B cell (primary cell): ENCODE measurements around the gene ZSCAN32. TPM values are rescaled to one million over a fixed set of nuclear protein-coding genes. Genes with fewer than 3 reads are reported as not detected.

ENCODE experiments used
- ATAC-seq: fragments of 200-7000 bp; cut with Tn5 transposase; one replicate; pipeline ENCODE4 v1.10.0; 2021; ENCODE audit warnings: low read depth, mild to moderate bottlenecking, moderate number of reproducible peaks, moderate library complexity
- CTCF ChIA-PET: fragments of 350-600 bp; sonication (Branson Sonifier 250); formaldehyde crosslinking; loops from one replicate; lab custom pipeline; 2021; ENCODE audit warnings: antibody characterized with exemption, inconsistent platforms; lab: Charles Lee
- POLR2A ChIA-PET: fragments of 350-600 bp; sonication (Branson Sonifier 250); formaldehyde crosslinking; loops from one replicate; lab custom pipeline; 2021; ENCODE audit warnings: antibody characterized with exemption; lab: Charles Lee
- DNase-seq: peaks from one replicate; pipeline ENCODE4 v3.0.0; 2013
- H2AFZ ChIP-seq: 2 replicates; pipeline ENCODE4 v1.6.1; 2012; ENCODE audit warnings: mild to moderate bottlenecking, low read depth, low read length; ENCODE audit not compliant: insufficient read depth, poor library complexity, severe bottlenecking
- H3K27ac ChIP-seq, 2 donors: 1 replicate in 1 of 2; 2 replicates in 1 of 2; pipeline ENCODE4 v1.5.1; 2012 to 2013; ENCODE audit warnings: low read length in 2 of 2, mild to moderate bottlenecking in 2 of 2, moderate library complexity in 1 of 2
- H3K27me3 ChIP-seq, 4 experiments: fragments of 200-600 bp in 1 of 4; sonication (generic) in 1 of 4; replicated peaks in 1 of 4; 1 replicate in 2 of 4; 2 replicates in 2 of 4; pipeline versions ENCODE4 v1.6.1 to v1.7.0; 2013 to 2016; ENCODE audit warnings: low read length in 3 of 4, mild to moderate bottlenecking in 2 of 4, mixed read lengths in 1 of 4, moderate library complexity in 1 of 4; ENCODE audit not compliant: insufficient read depth in 4 of 4, control insufficient read depth in 3 of 4; ENCODE audit errors: control extremely low read depth in 1 of 4
- H3K36me3 ChIP-seq, 2 experiments: replicated peaks in 1 of 2; 1 replicate in 1 of 2; 2 replicates in 1 of 2; pipeline versions ENCODE4 v1.6.1 to v1.7.1; 2013; ENCODE audit warnings: low read length in 1 of 2; ENCODE audit not compliant: insufficient read depth in 2 of 2, control insufficient read depth in 1 of 2; ENCODE audit errors: control extremely low read depth in 1 of 2, extremely low read depth in 1 of 2
- H3K4me1 ChIP-seq, 2 donors: fragments of 200-600 bp in 1 of 2; sonication (generic) in 1 of 2; 1 replicate in 1 of 2; 2 replicates in 1 of 2; pipeline versions ENCODE4 v1.5.1 to v1.6.1; 2013 to 2017; ENCODE audit warnings: low read length in 2 of 2; ENCODE audit not compliant: control insufficient read depth in 2 of 2, insufficient read depth in 2 of 2
- H3K4me2 ChIP-seq: replicated peaks from 2 replicates; pipeline ENCODE3; 2012; ENCODE audit warnings: mild to moderate bottlenecking, low read depth, low read length; ENCODE audit not compliant: poor library complexity, severe bottlenecking
- H3K4me3 ChIP-seq, 5 experiments: fragments of 200-600 bp in 1 of 5; sonication (generic) in 1 of 5; 1 replicate in 3 of 5; 2 replicates in 2 of 5; pipeline versions ENCODE4 v1.5.1 to v1.7.0; 2011 to 2016; ENCODE audit warnings: low read length in 4 of 5, mild to moderate bottlenecking in 4 of 5, low read depth in 2 of 5, control low read depth in 1 of 5, moderate library complexity in 1 of 5; ENCODE audit not compliant: insufficient read depth in 1 of 5; ENCODE audit errors: control extremely low read depth in 1 of 5, extremely low read depth in 1 of 5
- H3K79me2 ChIP-seq: fragments of 200-600 bp; sonication (generic); one replicate; pipeline ENCODE4 v1.6.0; 2016; ENCODE audit warnings: low read length; ENCODE audit not compliant: control insufficient read depth, insufficient read depth
- H3K9ac ChIP-seq: fragments of 200-600 bp; sonication (generic); 2 replicates; pipeline ENCODE4 v1.6.1; 2017; ENCODE audit warnings: mild to moderate bottlenecking, low read length, moderate library complexity
- H3K9me3 ChIP-seq, 3 donors: one replicate each; pipeline versions ENCODE4 v1.6.1 to v1.7.1; 2013; ENCODE audit warnings: low read length in 2 of 3; ENCODE audit not compliant: control insufficient read depth in 2 of 3, insufficient read depth in 1 of 3; ENCODE audit errors: control extremely low read depth in 1 of 3
- H4K20me1 ChIP-seq: 2 replicates; pipeline ENCODE4 v1.6.0; 2012; ENCODE audit warnings: mild to moderate bottlenecking, low read length; ENCODE audit not compliant: insufficient read depth, control insufficient read depth, poor library complexity, severe bottlenecking
- H3K27ac Mint-ChIP-seq: one replicate; pipeline ENCODE4 v1.8.0; 2021; ENCODE audit warnings: mixed read lengths
- H3K27me3 Mint-ChIP-seq: one replicate; pipeline ENCODE4 v1.8.0; 2021; ENCODE audit warnings: mixed read lengths
- H3K4me1 Mint-ChIP-seq: one replicate; pipeline ENCODE4 v1.8.0; 2021; ENCODE audit warnings: mixed read lengths
- H3K4me3 Mint-ChIP-seq: one replicate; pipeline ENCODE4 v1.8.0; 2021; ENCODE audit warnings: mixed read lengths
- H3K9me3 Mint-ChIP-seq: one replicate; pipeline ENCODE4 v1.8.0; 2022; ENCODE audit warnings: mixed read lengths; ENCODE audit not compliant: insufficient read depth
- EZH2 ChIP-seq: IDR thresholded peaks from 2 replicates; pipeline ENCODE4 v1.6.1; 2012; ENCODE audit warnings: borderline replicate concordance, low read depth, mild to moderate bottlenecking, moderate library complexity, low read length; ENCODE audit not compliant: insufficient read depth, poor library complexity, severe bottlenecking
- WGBS: methylation state at CpG from one replicate; pipeline ENCODE4 v1.1.5; 2013; ENCODE audit warnings: missing lambda C conversion rate; ENCODE audit not compliant: insufficient coverage; 5-methylcytosine and 5-hydroxymethylcytosine counted together
- intact Hi-C: fragments of 100-400 bp; cut with micrococcal nuclease; formaldehyde crosslinking; loops from one replicate; pipeline ENCODE4 v1.10.0; 2022
- polyA plus RNA-seq: library from polyadenylated mRNA; depleted of rRNA; stranded (reverse); fragments of >200 nt; gene quantifications from 2 replicates; pipeline ENCODE4 v1.2.3, GENCODE V29; 2012
- total RNA-seq, 2 donors: library from RNA; stranded (reverse); fragments of 120-200 nt in 1 of 2; gene quantifications; 1 replicate in 1 of 2; 2 replicates in 1 of 2; pipeline versions ENCODE4 v1.2.3 to v1.2.4, GENCODE V29; 2013 to 2022
- TF ChIP-seq, protein P1 (sequence below): fragments of 200-600 bp; IDR thresholded peaks from one replicate; pipeline ENCODE4 v1.8.0; 2022; ENCODE audit warnings: antibody characterized with exemption, mild to moderate bottlenecking

The ZSCAN32 gene
- total and polyA plus RNA-seq, 2 donors (not counting 1 experiment from before 2014, with no cell fraction given): 16.3 to 25.9 TPM

DNA sequence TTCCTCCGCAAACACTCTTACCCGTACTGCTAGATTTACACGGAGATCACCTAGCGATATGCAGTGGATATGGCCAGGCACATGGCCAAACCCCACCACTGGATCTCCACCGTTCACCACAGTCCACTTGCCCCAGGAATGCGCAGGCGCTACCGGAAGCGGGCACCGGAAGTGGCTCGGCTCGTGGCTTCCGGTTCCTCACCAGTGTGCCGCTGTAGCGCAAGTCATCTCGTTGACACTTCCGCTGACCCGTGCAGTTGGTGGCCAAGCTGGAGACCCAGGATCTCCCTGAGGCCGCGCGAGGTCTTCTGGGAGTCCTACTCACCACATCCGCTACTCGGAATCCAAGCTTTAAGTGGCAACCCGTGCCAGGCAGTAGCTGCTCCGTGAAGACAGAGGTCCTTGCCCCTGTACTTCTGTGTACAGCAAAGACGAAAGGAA is 31.0 kb upstream of the ZSCAN32 start:
- H2AFZ ChIP-seq: peak overlapping the region; percentile 44
- H3K4me1 Mint-ChIP-seq: peaks cover 3% of the 10 kb centered on the region
- CTCF ChIA-PET: no interaction called here

DNA sequence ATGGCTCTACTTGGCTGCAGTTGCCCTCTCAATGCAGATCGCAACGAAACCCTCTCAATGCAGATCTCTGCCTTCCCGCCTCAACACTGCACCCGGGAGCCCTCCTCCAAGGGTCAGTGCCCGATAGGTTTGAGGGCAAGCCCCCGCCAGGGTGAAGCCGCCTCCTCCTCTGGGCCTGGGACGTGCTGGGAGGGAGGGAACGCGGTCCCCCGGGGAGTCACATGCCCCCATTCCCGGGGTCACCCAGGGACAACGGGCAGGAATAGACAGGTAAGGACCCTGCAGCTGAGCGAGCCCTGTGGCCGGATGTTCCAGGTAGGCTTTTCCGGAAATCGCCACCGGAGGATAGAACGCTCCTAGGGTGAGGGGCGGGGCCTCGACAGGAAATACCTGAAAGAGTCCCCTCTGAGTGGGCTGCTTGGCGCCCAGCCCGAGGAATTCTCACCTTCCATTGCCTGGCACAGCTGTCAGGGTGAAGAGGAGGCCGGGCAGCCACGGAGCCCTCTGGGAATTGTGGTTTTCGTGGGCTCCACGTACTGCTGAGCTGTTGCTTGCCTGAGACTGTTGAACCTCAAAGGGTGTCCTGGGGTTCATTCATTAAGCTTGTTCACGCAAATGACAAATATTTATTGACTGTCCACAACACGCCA is 13.1 kb upstream of the ZSCAN32 start:
- Histone ChIP-seq H3K27me3 (peaks cover 0 to 9% (median 0%) of the 10 kb centered on the region in 4 experiments), H3K4me3 (no peak overlapping the region), H3K9ac (no peak overlapping the region), H4K20me1 (no peaks in the 10 kb centered on the region), H2AFZ (no peak overlapping the region), H3K4me1 (no peaks in the 10 kb centered on the region), H3K9me3 (peaks cover 7 to 83% (median 53%) of the 10 kb centered on the region in 3 donors), H3K27ac (no peak overlapping the region), H3K79me2 (no peaks in the 10 kb centered on the region), H3K4me2 (no peak overlapping the region), H3K36me3 (peaks cover 0 to 4% of the 10 kb centered on the region in 2 experiments)
- intact Hi-C loops: no loop called here
- H3K4me3 Mint-ChIP-seq: no peak overlapping the region
- no peak overlapping the region for H3K27ac Mint-ChIP-seq
- no peak for DNase-seq
- ChIA-PET CTCF (interaction anchor here (0.5 kb wide), 1 partner anchor 895 kb away, joined by 3 read pairs; no protein-coding TSS in a partner anchor), POLR2A (no interaction called here)
- WGBS: 44% methylated on average over 28 of the region's 29 CpGs
- H3K4me1 Mint-ChIP-seq: no peaks in the 10 kb centered on the region
- no peak for TF ChIP-seq EZH2
- TF ChIP-seq, protein P1, sequence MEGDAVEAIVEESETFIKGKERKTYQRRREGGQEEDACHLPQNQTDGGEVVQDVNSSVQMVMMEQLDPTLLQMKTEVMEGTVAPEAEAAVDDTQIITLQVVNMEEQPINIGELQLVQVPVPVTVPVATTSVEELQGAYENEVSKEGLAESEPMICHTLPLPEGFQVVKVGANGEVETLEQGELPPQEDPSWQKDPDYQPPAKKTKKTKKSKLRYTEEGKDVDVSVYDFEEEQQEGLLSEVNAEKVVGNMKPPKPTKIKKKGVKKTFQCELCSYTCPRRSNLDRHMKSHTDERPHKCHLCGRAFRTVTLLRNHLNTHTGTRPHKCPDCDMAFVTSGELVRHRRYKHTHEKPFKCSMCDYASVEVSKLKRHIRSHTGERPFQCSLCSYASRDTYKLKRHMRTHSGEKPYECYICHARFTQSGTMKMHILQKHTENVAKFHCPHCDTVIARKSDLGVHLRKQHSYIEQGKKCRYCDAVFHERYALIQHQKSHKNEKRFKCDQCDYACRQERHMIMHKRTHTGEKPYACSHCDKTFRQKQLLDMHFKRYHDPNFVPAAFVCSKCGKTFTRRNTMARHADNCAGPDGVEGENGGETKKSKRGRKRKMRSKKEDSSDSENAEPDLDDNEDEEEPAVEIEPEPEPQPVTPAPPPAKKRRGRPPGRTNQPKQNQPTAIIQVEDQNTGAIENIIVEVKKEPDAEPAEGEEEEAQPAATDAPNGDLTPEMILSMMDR: no peak
- peaks cover 17% of the 10 kb centered on the region for H3K9me3 Mint-ChIP-seq
- H3K27me3 Mint-ChIP-seq: peaks cover 3% of the 10 kb centered on the region
- no peak for ATAC-seq

More for the DNA sequence above, 31.0 kb upstream of the ZSCAN32 start:
- Mint-ChIP-seq H3K27ac (peak overlapping the region; percentile 67), H3K27me3 (peaks cover 15% of the 10 kb centered on the region), H3K4me3 (peak overlapping the region; percentile 67), H3K9me3 (no peaks in the 10 kb centered on the region)
- Histone ChIP-seq H3K27me3 (peaks cover 0 to 6% (median 0%) of the 10 kb centered on the region in 4 experiments), H3K4me1 (no peaks in the 10 kb centered on the region), H3K9me3 (peaks cover 1 to 12% (median 4%) of the 10 kb centered on the region in 3 donors), H3K4me3 (peak overlapping the region; percentile 5 to 56 (median 33)), H4K20me1 (no peaks in the 10 kb centered on the region), H3K4me2 (peak overlapping the region; percentile 65), H3K9ac (peak overlapping the region; percentile 48), H3K79me2 (no peaks in the 10 kb centered on the region), H3K27ac (no peak overlapping the region), H3K36me3 (peaks cover 0 to 5% of the 10 kb centered on the region in 2 experiments)
- 61% methylated on average over 26 of the region's 26 CpGs for WGBS
- DNase-seq (peak; percentile 43), ATAC-seq (no peak)
- POLR2A ChIA-PET: interaction anchor here (1.1 kb wide), 1 partner anchor 41 kb away, joined by 3 read pairs; no protein-coding TSS in a partner anchor
- intact Hi-C loops: no loop called here
- TF ChIP-seq EZH2: no peak
- TF ChIP-seq, protein P1: no peak
